HG02763 (cell line): ENCODE measurements around the gene ANKS1B.

ENCODE experiments used
- ATAC-seq: cut with Tn5 transposase; IDR thresholded peaks from one replicate; pipeline ENCODE4 v1.9.1; 2021; ENCODE audit warnings: mild to moderate bottlenecking, moderate library complexity; ENCODE audit not compliant: unreplicated experiment

ANKS1B gene

GRCh38 chr12:99092100-99092851 is 892.5 kb downstream of the ANKS1B start:
- no peak for ATAC-seq

GRCh38 chr12:99087278-99087677 is 897.5 kb downstream of the ANKS1B start:
- ATAC-seq: no peak

- ATAC-seq: no peak
Observed at GRCh38 chr12:99079811-99080210, 904.9 kb downstream of the ANKS1B start.

GRCh38 chr12:99068993-99069747 is 915.6 kb downstream of the ANKS1B start:
- no peak for ATAC-seq

- no peak for ATAC-seq
Observed at GRCh38 chr12:99067171-99067785, 917.5 kb downstream of the ANKS1B start.

- ATAC-seq: no peak
Observed at GRCh38 chr12:99066726-99067125, 918.0 kb downstream of the ANKS1B start.

- ATAC-seq: no peak
Observed at GRCh38 chr12:99063182-99063581, 921.6 kb downstream of the ANKS1B start.

- no peak for ATAC-seq
Observed at GRCh38 chr12:99059824-99060511, 924.8 kb downstream of the ANKS1B start.

GRCh38 chr12:99057670-99058069 is 927.1 kb downstream of the ANKS1B start:
- no peak for ATAC-seq

- no peak for ATAC-seq
Observed at GRCh38 chr12:99056186-99056585, 928.5 kb downstream of the ANKS1B start.

- no peak for ATAC-seq
Observed at GRCh38 chr12:99055299-99055698, 929.4 kb downstream of the ANKS1B start.

- ATAC-seq: no peak
Observed at GRCh38 chr12:99054601-99055128, 930.1 kb downstream of the ANKS1B start.

- ATAC-seq: no peak
Observed at GRCh38 chr12:99053616-99054362, 930.9 kb downstream of the ANKS1B start.

- ATAC-seq: no peak
Observed at GRCh38 chr12:99049774-99050173, 935.0 kb downstream of the ANKS1B start.

- ATAC-seq: no peak
Observed at GRCh38 chr12:99045158-99045557, 939.6 kb downstream of the ANKS1B start.

- peak; percentile 60 for ATAC-seq
Observed at GRCh38 chr12:99043319-99043914, 941.3 kb downstream of the ANKS1B start.

- ATAC-seq: no peak
Observed at GRCh38 chr12:99042226-99042625, 942.5 kb downstream of the ANKS1B start.

GRCh38 chr12:99039367-99040120 is 945.2 kb downstream of the ANKS1B start:
- ATAC-seq: no peak

GRCh38 chr12:99036566-99036965 is 948.2 kb downstream of the ANKS1B start:
- ATAC-seq: no peak
